SU-DHL-6 (cell line): ENCODE measurements around the gene PCDHGC5.

Experiments
- H2AFZ ChIP-seq: fragments of 200-600 bp; sonication (generic); 2 replicates; pipeline ENCODE4 v1.6.1; 2014; ENCODE audit warnings: low read depth, mild to moderate bottlenecking, moderate library complexity, mixed read lengths, antibody characterized with exemption, low read length; ENCODE audit not compliant: severe bottlenecking
- H3F3A ChIP-seq: fragments of 200-600 bp; shearing (Covaris generic); 2 replicates; pipeline ENCODE4 v1.6.0; 2016; ENCODE audit warnings: antibody characterized with exemption, mild to moderate bottlenecking; ENCODE audit not compliant: insufficient read depth
- H3K27ac ChIP-seq: fragments of 200-600 bp; sonication (generic); 2 replicates; pipeline ENCODE4 v1.5.1; 2016; ENCODE audit warnings: low read depth, mild to moderate bottlenecking, low read length, moderate library complexity, mixed read lengths
- H3K27me3 ChIP-seq: fragments of 200-600 bp; sonication (generic), shearing (Covaris generic); 2 replicates; pipeline ENCODE4 v1.6.0; 2014; ENCODE audit warnings: mild to moderate bottlenecking, low read length
- H3K36me3 ChIP-seq: fragments of 200-600 bp; sonication (generic); 2 replicates; pipeline ENCODE4 v1.6.1; 2014; ENCODE audit warnings: mild to moderate bottlenecking, low read length, mixed read lengths
- H3K4me2 ChIP-seq: fragments of 300-600, 200-600 bp; shearing (Covaris generic), sonication (generic); 2 replicates; pipeline ENCODE4 v1.6.0; 2014; ENCODE audit warnings: low read length, low read depth, mild to moderate bottlenecking; ENCODE audit not compliant: poor library complexity, severe bottlenecking
- H3K4me3 ChIP-seq: fragments of 200-600 bp; sonication (generic); 2 replicates; pipeline ENCODE4 v1.5.1; 2014; ENCODE audit warnings: antibody characterized with exemption, low read length, mild to moderate bottlenecking, mixed read lengths; ENCODE audit not compliant: insufficient read depth, poor library complexity, severe bottlenecking
- H3K79me2 ChIP-seq: fragments of 200-600 bp; sonication (generic); 2 replicates; pipeline ENCODE4 v1.6.1; 2014; ENCODE audit warnings: mild to moderate bottlenecking, low read length, moderate library complexity; ENCODE audit not compliant: insufficient read depth
- H3K9ac ChIP-seq: fragments of 200-600 bp; sonication (generic); 2 replicates; pipeline ENCODE4 v1.7.0; 2014; ENCODE audit warnings: mild to moderate bottlenecking, low read length
- H3K9me2 ChIP-seq: fragments of 200-600 bp; sonication (generic); replicated peaks from 2 replicates; pipeline ENCODE4 v1.6.1; 2014; ENCODE audit warnings: low read length; ENCODE audit not compliant: insufficient read depth
- H3K9me3 ChIP-seq: fragments of 200-600 bp; sonication (generic); 2 replicates; pipeline ENCODE4 v1.6.1; 2014; ENCODE audit warnings: low read length, mixed read lengths; ENCODE audit not compliant: insufficient read depth
- H4K20me1 ChIP-seq: fragments of 200-600 bp; sonication (generic); 2 replicates; pipeline ENCODE4 v1.6.1; 2014; ENCODE audit warnings: low read depth, mild to moderate bottlenecking, antibody characterized with exemption, low read length, moderate library complexity, mixed read lengths
- EZH2phosphoT487 ChIP-seq: fragments of 200-600 bp; sonication (generic), shearing (Covaris generic); conservative IDR thresholded peaks from 2 replicates; pipeline ENCODE4 v1.6.1; 2018; ENCODE audit warnings: mild to moderate bottlenecking, antibody characterized with exemption, low read length, moderate library complexity, mixed read lengths
- TF ChIP-seq, protein P1 (sequence below): fragments of 200-600 bp; sonication (generic); IDR thresholded peaks from one replicate; pipeline ENCODE4 v1.5.1; 2017; ENCODE audit warnings: antibody characterized with exemption, mild to moderate bottlenecking, low read length, moderate library complexity; ENCODE audit not compliant: insufficient read depth, poor library complexity, severe bottlenecking

The PCDHGC5 gene

DNA sequence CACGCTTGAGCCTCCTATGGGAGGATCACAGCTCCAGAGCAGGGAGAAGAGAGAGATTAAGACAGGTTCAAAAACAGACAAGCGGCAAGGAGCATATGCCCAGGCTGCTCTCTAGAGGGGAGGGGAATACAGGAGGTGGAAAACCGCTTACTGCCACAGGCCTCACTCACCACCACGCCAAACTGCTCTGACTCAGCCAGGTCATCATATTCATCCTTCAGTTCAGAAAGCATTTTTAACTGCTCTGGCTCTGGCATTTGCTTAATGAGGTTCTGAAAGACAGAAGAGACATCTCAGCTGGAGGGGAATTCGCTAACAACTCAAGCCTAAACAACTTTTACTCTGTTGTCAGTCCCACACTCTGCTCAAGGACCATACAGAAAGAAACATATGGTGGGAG is 40.1 kb downstream of the PCDHGC5 start:
- Histone ChIP-seq H4K20me1 (no peaks in the 10 kb centered on the region), H3F3A (peaks cover 78% of the 10 kb centered on the region), H3K4me3 (peak overlapping the region; percentile 57), H2AFZ (no peak overlapping the region), H3K27me3 (no peaks in the 10 kb centered on the region), H3K9ac (peak overlapping the region; percentile 86), H3K4me2 (peak overlapping the region; percentile 94), H3K79me2 (peaks cover 47% of the 10 kb centered on the region), H3K9me2 (no peaks in the 10 kb centered on the region), H3K27ac (peak overlapping the region; percentile 99), H3K9me3 (no peaks in the 10 kb centered on the region), H3K36me3 (peaks cover 28% of the 10 kb centered on the region)
- no peak for TF ChIP-seq EZH2phosphoT487

DNA sequence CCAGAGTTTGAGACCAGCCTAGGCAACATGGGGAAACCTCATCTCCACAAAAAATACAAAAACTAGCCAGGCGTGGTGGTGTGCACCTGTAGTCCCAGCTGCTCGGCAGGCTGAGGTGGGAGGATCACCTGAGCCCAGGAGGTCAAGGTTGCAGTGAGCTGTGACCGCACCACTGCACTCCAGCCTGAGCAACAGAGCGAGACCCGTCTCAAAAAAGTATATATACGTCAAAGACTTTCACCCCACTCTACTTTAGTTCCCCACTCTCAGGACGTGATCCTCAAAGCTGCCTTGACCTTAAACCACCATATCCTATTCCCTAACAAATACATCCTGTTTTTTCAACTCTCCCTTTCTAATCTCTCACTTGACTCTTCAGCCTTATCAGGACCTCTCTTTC is 41.0 kb downstream of the PCDHGC5 start:
- H3K9ac ChIP-seq, result peak overlapping the region; percentile 86
- peaks cover 41% of the 10 kb centered on the region for H3K79me2 ChIP-seq
- no peak overlapping the region for H2AFZ ChIP-seq
- peak overlapping the region; percentile 99 for H3K27ac ChIP-seq
- H3K36me3 ChIP-seq, result peaks cover 24% of the 10 kb centered on the region
- no peaks in the 10 kb centered on the region for H3K9me3 ChIP-seq
- H4K20me1 ChIP-seq, result no peaks in the 10 kb centered on the region
- H3K4me2 ChIP-seq, result peak overlapping the region; percentile 94
- H3K9me2 ChIP-seq, result no peaks in the 10 kb centered on the region
- H3K4me3 ChIP-seq, result peak overlapping the region; percentile 57
- H3K27me3 ChIP-seq, result no peaks in the 10 kb centered on the region
- H3F3A ChIP-seq, result peaks cover 70% of the 10 kb centered on the region
- no peak for TF ChIP-seq EZH2phosphoT487
- TF ChIP-seq, protein P1, sequence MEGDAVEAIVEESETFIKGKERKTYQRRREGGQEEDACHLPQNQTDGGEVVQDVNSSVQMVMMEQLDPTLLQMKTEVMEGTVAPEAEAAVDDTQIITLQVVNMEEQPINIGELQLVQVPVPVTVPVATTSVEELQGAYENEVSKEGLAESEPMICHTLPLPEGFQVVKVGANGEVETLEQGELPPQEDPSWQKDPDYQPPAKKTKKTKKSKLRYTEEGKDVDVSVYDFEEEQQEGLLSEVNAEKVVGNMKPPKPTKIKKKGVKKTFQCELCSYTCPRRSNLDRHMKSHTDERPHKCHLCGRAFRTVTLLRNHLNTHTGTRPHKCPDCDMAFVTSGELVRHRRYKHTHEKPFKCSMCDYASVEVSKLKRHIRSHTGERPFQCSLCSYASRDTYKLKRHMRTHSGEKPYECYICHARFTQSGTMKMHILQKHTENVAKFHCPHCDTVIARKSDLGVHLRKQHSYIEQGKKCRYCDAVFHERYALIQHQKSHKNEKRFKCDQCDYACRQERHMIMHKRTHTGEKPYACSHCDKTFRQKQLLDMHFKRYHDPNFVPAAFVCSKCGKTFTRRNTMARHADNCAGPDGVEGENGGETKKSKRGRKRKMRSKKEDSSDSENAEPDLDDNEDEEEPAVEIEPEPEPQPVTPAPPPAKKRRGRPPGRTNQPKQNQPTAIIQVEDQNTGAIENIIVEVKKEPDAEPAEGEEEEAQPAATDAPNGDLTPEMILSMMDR, result no peak

DNA sequence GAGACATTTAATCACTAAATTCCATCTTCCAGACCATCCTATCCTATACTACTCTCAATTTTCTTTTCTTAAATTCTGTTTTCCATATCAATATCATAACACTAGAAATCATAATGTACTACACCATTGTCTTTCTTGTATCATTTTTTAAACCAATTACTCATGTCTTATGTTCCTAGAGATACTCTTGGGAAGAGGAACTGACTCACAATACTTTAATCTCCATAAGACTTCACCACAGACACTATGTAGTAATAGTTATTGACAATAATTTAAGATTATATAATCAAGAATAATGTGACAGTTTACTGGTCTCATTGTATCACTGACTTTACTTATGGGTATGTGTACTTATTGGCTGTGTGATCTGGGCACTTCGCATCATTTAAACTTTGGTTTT is 43.8 kb downstream of the PCDHGC5 start:
- Histone ChIP-seq H3K9me3 (no peaks in the 10 kb centered on the region), H3K4me3 (no peak overlapping the region), H3F3A (peaks cover 42% of the 10 kb centered on the region), H2AFZ (no peak overlapping the region), H3K79me2 (peaks cover 23% of the 10 kb centered on the region), H3K27me3 (no peaks in the 10 kb centered on the region), H3K4me2 (no peak overlapping the region), H3K27ac (peak overlapping the region; percentile 99), H4K20me1 (no peaks in the 10 kb centered on the region), H3K36me3 (peaks cover 24% of the 10 kb centered on the region), H3K9me2 (no peaks in the 10 kb centered on the region), H3K9ac (no peak overlapping the region)
- TF ChIP-seq, protein P1, result no peak
- TF ChIP-seq EZH2phosphoT487, result no peak

DNA sequence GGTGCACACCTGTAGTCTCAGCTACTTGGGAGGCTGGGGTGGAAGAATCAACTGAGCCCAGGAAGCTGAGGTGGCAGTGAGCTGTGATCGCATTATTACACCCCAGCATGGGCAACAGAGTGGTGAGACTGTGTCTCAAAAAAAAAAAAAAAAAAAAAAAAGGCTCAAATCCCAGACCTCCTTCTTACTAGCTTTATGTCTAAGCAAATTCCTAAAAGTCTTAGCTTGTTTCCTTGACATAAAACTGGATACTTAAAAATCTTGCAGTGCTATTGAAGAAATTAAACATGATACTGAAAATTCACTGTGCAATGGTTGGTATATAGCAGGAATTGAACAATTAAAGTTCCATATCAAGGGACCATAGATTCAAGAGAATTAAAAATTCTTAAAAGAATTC is 45.0 kb downstream of the PCDHGC5 start:
- TF ChIP-seq, protein P1, result no peak
- no peak for TF ChIP-seq EZH2phosphoT487
- H3K9ac ChIP-seq, result no peak overlapping the region
- H3K4me2 ChIP-seq, result no peak overlapping the region
- peaks cover 12% of the 10 kb centered on the region for H3K79me2 ChIP-seq
- peaks cover 16% of the 10 kb centered on the region; the same call in 1 of the 2 replicates for H3K36me3 ChIP-seq
- peak overlapping the region; percentile 21; the same call in 1 of the 2 replicates for H3K27ac ChIP-seq
- no peaks in the 10 kb centered on the region for H3K9me2 ChIP-seq
- H3F3A ChIP-seq, result peaks cover 30% of the 10 kb centered on the region
- no peaks in the 10 kb centered on the region for H4K20me1 ChIP-seq
- H3K9me3 ChIP-seq, result no peaks in the 10 kb centered on the region
- no peak overlapping the region for H2AFZ ChIP-seq
- no peaks in the 10 kb centered on the region for H3K27me3 ChIP-seq
- no peak overlapping the region for H3K4me3 ChIP-seq
